OCI-LY1 (cell line): ENCODE measurements around the gene LTBP2.

Source experiments
- EZH2 ChIP-seq: fragments of 200-600 bp; sonication (generic), shearing (Covaris generic); IDR thresholded peaks from 2 replicates; pipeline ENCODE4 v1.8.0; 2017; ENCODE audit warnings: borderline replicate concordance, mixed run types, mild to moderate bottlenecking, antibody characterized with exemption, low read length, moderate library complexity, mixed read lengths
- TF ChIP-seq, protein P1 (sequence below): fragments of 200-600 bp; sonication (generic), shearing (Covaris generic); IDR thresholded peaks from 2 replicates; pipeline ENCODE4 v1.5.1; 2017; ENCODE audit warnings: mild to moderate bottlenecking, antibody characterized with exemption, low read length, moderate library complexity, mixed read lengths

- TF ChIP-seq, protein P1, sequence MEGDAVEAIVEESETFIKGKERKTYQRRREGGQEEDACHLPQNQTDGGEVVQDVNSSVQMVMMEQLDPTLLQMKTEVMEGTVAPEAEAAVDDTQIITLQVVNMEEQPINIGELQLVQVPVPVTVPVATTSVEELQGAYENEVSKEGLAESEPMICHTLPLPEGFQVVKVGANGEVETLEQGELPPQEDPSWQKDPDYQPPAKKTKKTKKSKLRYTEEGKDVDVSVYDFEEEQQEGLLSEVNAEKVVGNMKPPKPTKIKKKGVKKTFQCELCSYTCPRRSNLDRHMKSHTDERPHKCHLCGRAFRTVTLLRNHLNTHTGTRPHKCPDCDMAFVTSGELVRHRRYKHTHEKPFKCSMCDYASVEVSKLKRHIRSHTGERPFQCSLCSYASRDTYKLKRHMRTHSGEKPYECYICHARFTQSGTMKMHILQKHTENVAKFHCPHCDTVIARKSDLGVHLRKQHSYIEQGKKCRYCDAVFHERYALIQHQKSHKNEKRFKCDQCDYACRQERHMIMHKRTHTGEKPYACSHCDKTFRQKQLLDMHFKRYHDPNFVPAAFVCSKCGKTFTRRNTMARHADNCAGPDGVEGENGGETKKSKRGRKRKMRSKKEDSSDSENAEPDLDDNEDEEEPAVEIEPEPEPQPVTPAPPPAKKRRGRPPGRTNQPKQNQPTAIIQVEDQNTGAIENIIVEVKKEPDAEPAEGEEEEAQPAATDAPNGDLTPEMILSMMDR = no peak
- TF ChIP-seq EZH2 = no peak
These were observed 95.4 kb downstream of the LTBP2 start for GRCh38 chr14:74516451-74517160.
